Measurements from ENCODE around the gene LRRC49. TPM values are rescaled to one million over a fixed set of nuclear protein-coding genes. Genes with fewer than 3 reads are reported as not detected.

LRRC49 gene
- total and polyA plus RNA-seq, 7 donors: 0.44 to 4.4 (median 1.7) TPM

GRCh38 chr15:70852501-70853317, 39.9 kb upstream of the LRRC49 start:
- no peak for ATAC-seq
- H3K27me3 ChIP-seq (ENCODE audit: insufficient read depth in 3 of 3, low read length in 2 of 3): peaks cover 0 to 4% (median 0%) of the 10 kb centered on the region in 3 donors

GRCh38 chr15:70853318-70853972, 39.2 kb upstream of the LRRC49 start:
- Histone ChIP-seq H3K4me1 (no peaks in the 10 kb centered on the region), H3K27me3 (ENCODE audit: insufficient read depth in 3 of 3, low read length in 2 of 3) (peaks cover 0 to 4% (median 0%) of the 10 kb centered on the region in 3 donors), H3K4me3 (peak overlapping the region; percentile 81), H3K9me3 (no peaks in the 10 kb centered on the region), H3K27ac (peak overlapping the region; percentile 81), H3K36me3 (ENCODE audit: insufficient read depth in 1 of 2, low read depth in 1 of 2) (no peaks in the 10 kb centered on the region)
- DNase-seq (peak; percentile 49 to 63), ATAC-seq (peak; percentile 34 to 48 (median 46))
- no peak for TF ChIP-seq CTCF (IDR thresholded peaks at IDR 0.05)
- WGBS, 3 donors: 4 to 17% (median 8%) methylated on average over 44 to 54 of the region's 54 CpGs
- intact Hi-C loops (cut with DNase I): no loop called here

More at GRCh38 chr15:70852501-70853317, 39.9 kb upstream of the LRRC49 start:
- intact Hi-C loops (cut with DNase I): no loop called here
- peak overlapping the region; percentile 81 for H3K27ac ChIP-seq
- H3K9me3 ChIP-seq: no peaks in the 10 kb centered on the region
- TF ChIP-seq CTCF (IDR thresholded peaks at IDR 0.05): no peak
- 57 to 64% (median 62%) methylated on average over 11 of the region's 11 CpGs for WGBS, 3 donors
- peak overlapping the region; percentile 81 for H3K4me3 ChIP-seq
- no peak for DNase-seq
- no peaks in the 10 kb centered on the region for H3K4me1 ChIP-seq
- H3K36me3 ChIP-seq (ENCODE audit: insufficient read depth in 1 of 2, low read depth in 1 of 2): no peaks in the 10 kb centered on the region

GRCh38 chr15:70853973-70854665, 38.5 kb upstream of the LRRC49 start, which contains the start of gene LARP6:
TSS of gene LARP6 (minus strand) at chr15:70854157. CDS start at chr15:70854088, 69 bp downstream.
- H3K4me1 ChIP-seq: no peaks in the 10 kb centered on the region
- no peaks in the 10 kb centered on the region for H3K36me3 ChIP-seq (ENCODE audit: insufficient read depth in 1 of 2, low read depth in 1 of 2)
- peaks cover 0 to 4% (median 0%) of the 10 kb centered on the region in 3 donors for H3K27me3 ChIP-seq (ENCODE audit: insufficient read depth in 3 of 3, low read length in 2 of 3)
- 1 to 3% (median 1%) methylated on average over 30 to 78 of the region's 78 CpGs for WGBS, 3 donors
- H3K9me3 ChIP-seq: no peaks in the 10 kb centered on the region
- peak within 1 kb of the TSS; percentile 81 for H3K4me3 ChIP-seq
- no peak for TF ChIP-seq CTCF (IDR thresholded peaks at IDR 0.05)
- intact Hi-C loops (cut with DNase I): no loop called here
- peak within 1 kb of the TSS; percentile 81 for H3K27ac ChIP-seq
- DNase-seq (peak; percentile 68 to 81), ATAC-seq (peak; percentile 74 to 80 (median 78))

GRCh38 chr15:70854666-70854976, 38.0 kb upstream of the LRRC49 start:
- TF ChIP-seq CTCF (IDR thresholded peaks at IDR 0.05): no peak
- Histone ChIP-seq H3K9me3 (no peaks in the 10 kb centered on the region), H3K27ac (peak overlapping the region; percentile 81), H3K27me3 (ENCODE audit: insufficient read depth in 3 of 3, low read length in 2 of 3) (peaks cover 0 to 4% (median 0%) of the 10 kb centered on the region in 3 donors), H3K4me3 (peak overlapping the region; percentile 81), H3K36me3 (ENCODE audit: insufficient read depth in 1 of 2, low read depth in 1 of 2) (no peaks in the 10 kb centered on the region), H3K4me1 (no peaks in the 10 kb centered on the region)
- ATAC-seq: peak; percentile 10 to 34 (median 18)
- no peak for DNase-seq
- WGBS, 3 donors: 49 to 57% (median 53%) methylated on average over 4 of the region's 4 CpGs
- intact Hi-C loops (cut with DNase I): no loop called here

All from psoas muscle (tissue), 8 donors.